Gastroesophageal sphincter (tissue), 3 donors: ENCODE data around the gene TFF1.

Source experiments
- EP300 ChIP-seq: sonication (generic); formaldehyde crosslinking; IDR thresholded peaks from one replicate; pipeline ENCODE4 v1.6.1; 2017; ENCODE audit warnings: antibody characterized with exemption, mild to moderate bottlenecking
- POLR2AphosphoS5 ChIP-seq: sonication (generic); formaldehyde crosslinking; IDR thresholded peaks from one replicate; pipeline ENCODE4 v1.6.1; 2017; ENCODE audit warnings: antibody characterized with exemption
- TF ChIP-seq, protein P1 (sequence below), 4 experiments: fragments of 200-600 bp in 2 of 4; fragments of 450-650 bp in 2 of 4; sonication (generic) in 1 of 4; IDR thresholded peaks; one replicate each; pipeline ENCODE4 v1.5.1; 2017 to 2019; ENCODE audit warnings: antibody characterized with exemption in 4 of 4, mild to moderate bottlenecking in 2 of 4, moderate library complexity in 2 of 4

DNA sequence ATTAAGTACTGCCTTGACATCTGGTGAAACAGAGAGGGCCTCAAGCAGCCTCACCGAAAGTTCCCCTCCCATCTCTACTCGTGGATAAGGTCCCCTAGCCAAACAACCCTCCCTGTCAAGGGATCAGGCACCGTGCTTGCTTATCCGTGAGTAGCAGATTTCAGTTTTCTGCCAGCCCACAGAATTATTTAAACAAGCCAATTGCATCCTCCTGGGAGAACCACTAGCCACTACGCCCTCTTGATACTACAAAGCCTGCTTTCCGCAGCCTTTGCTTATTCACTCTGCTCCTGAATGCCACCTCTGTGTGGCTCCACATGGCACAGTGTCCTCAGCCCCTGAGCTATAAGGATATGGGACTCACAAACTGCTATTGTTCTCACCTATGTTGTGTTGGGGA is 9.7 kb downstream of the TFF1 start:
- TF ChIP-seq, protein P1, sequence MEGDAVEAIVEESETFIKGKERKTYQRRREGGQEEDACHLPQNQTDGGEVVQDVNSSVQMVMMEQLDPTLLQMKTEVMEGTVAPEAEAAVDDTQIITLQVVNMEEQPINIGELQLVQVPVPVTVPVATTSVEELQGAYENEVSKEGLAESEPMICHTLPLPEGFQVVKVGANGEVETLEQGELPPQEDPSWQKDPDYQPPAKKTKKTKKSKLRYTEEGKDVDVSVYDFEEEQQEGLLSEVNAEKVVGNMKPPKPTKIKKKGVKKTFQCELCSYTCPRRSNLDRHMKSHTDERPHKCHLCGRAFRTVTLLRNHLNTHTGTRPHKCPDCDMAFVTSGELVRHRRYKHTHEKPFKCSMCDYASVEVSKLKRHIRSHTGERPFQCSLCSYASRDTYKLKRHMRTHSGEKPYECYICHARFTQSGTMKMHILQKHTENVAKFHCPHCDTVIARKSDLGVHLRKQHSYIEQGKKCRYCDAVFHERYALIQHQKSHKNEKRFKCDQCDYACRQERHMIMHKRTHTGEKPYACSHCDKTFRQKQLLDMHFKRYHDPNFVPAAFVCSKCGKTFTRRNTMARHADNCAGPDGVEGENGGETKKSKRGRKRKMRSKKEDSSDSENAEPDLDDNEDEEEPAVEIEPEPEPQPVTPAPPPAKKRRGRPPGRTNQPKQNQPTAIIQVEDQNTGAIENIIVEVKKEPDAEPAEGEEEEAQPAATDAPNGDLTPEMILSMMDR (IDR thresholded peaks at IDR 0.05): no peak
- TF ChIP-seq POLR2AphosphoS5 (no peak), EP300 (no peak)
